AG04450 (cell line): ENCODE measurements around the gene SLC16A4. TPM values are rescaled to one million over a fixed set of nuclear protein-coding genes. Genes with fewer than 3 reads are reported as not detected.
A peak's percentile ranks its signal among the peaks of the same experiment; 100 is the strongest.

Experiments
- CTCF ChIA-PET: fragments of 300-600, 350-600 bp; formaldehyde crosslinking; extraction: SDS; loops from one replicate; lab custom pipeline; 2022; ENCODE audit warnings: antibody characterized with exemption, inconsistent platforms; lab: Charles Lee
- POLR2A ChIA-PET: fragments of 350-600 bp; formaldehyde crosslinking; extraction: SDS; loops from one replicate; lab custom pipeline; 2021; ENCODE audit warnings: antibody characterized with exemption, inconsistent platforms; lab: Yijun Ruan, JAX
- DNase-seq: peaks from one replicate; pipeline ENCODE4 v3.0.0-alpha.2; 2011; ENCODE audit warnings: low read depth, low spot score
- H3K27ac ChIP-seq: one replicate; pipeline ENCODE4 v1.5.1; 2012; ENCODE audit warnings: low read depth, low read length, control low read depth
- H3K27me3 ChIP-seq: one replicate; pipeline ENCODE4 v1.6.0; 2012; ENCODE audit warnings: low read length; ENCODE audit not compliant: control insufficient read depth, insufficient read depth
- H3K4me3 ChIP-seq: 2 replicates; pipeline ENCODE4 v1.5.1; 2011; ENCODE audit warnings: mild to moderate bottlenecking, low read depth, low read length, control low read depth
- H3K9me3 ChIP-seq: 2 replicates; pipeline ENCODE4 v1.5.1; 2012; ENCODE audit warnings: low read length; ENCODE audit not compliant: control insufficient read depth, insufficient read depth
- CTCF ChIP-seq: IDR thresholded peaks from 2 replicates; pipeline ENCODE4 v1.5.1; 2011; ENCODE audit warnings: low read depth, low read length, control low read depth, inconsistent platforms
- polyA plus RNA-seq: library from polyadenylated mRNA; depleted of rRNA; stranded (reverse); fragments of >200 nt; gene quantifications from 2 replicates; pipeline ENCODE4 v1.2.3, GENCODE V29; 2011

Gene SLC16A4
- polyA plus RNA-seq, 1 experiment = 98.8 TPM

GRCh38 chr1:110434946-110435345 lies 44.1 kb upstream of the SLC16A4 start:
- ChIA-PET POLR2A (no interaction called here), CTCF (interaction anchor here (1.5 to 2.0 kb wide), 2 partner anchors 21 to 22 kb away, joined by 4 to 7 read pairs; no protein-coding TSS in a partner anchor)
- Histone ChIP-seq H3K27ac (no peak overlapping the region), H3K27me3 (peaks cover 55% of the 10 kb centered on the region), H3K9me3 (no peaks in the 10 kb centered on the region), H3K4me3 (no peak overlapping the region)
- no peak for DNase-seq
- TF ChIP-seq CTCF = no peak

GRCh38 chr1:110433803-110434202 lies 43.0 kb upstream of the SLC16A4 start:
- Histone ChIP-seq H3K27me3 (peaks cover 51% of the 10 kb centered on the region), H3K4me3 (no peak overlapping the region), H3K27ac (no peak overlapping the region), H3K9me3 (no peaks in the 10 kb centered on the region)
- CTCF ChIA-PET = interaction anchor here (1.3 to 2.0 kb wide), 4 partner anchors 20 to 62 kb away, joined by 4 to 7 read pairs (median 6); no protein-coding TSS in a partner anchor
- POLR2A ChIA-PET = interaction anchor here (0.6 kb wide), 2 partner anchors 34 to 59 kb away, joined by 4 to 6 read pairs; no protein-coding TSS in a partner anchor
- peak; percentile 16; the same call in 1 of the 2 replicates for TF ChIP-seq CTCF
- no peak for DNase-seq

GRCh38 chr1:110433213-110433612 lies 42.4 kb upstream of the SLC16A4 start:
- no peaks in the 10 kb centered on the region for H3K9me3 ChIP-seq
- TF ChIP-seq CTCF = no peak
- CTCF ChIA-PET = interaction anchor here (1.3 to 1.7 kb wide), 2 partner anchors 27 to 63 kb away, joined by 5 to 7 read pairs; no protein-coding TSS in a partner anchor
- POLR2A ChIA-PET = interaction anchor here (0.6 kb wide), 2 partner anchors 34 to 58 kb away, joined by 4 to 6 read pairs; no protein-coding TSS in a partner anchor
- peaks cover 49% of the 10 kb centered on the region for H3K27me3 ChIP-seq
- no peak overlapping the region for H3K27ac ChIP-seq
- no peak overlapping the region for H3K4me3 ChIP-seq
- no peak for DNase-seq

- CTCF ChIA-PET = interaction anchor here (1.5 to 4.4 kb wide), 3 partner anchors 19 to 65 kb away, joined by 12 to 15 read pairs (median 14); no protein-coding TSS in a partner anchor
- POLR2A ChIA-PET = no interaction called here
Measured at GRCh38 chr1:110430901-110431300, 40.1 kb upstream of the SLC16A4 start.

More at GRCh38 chr1:110430901-110431300, 40.1 kb upstream of the SLC16A4 start:
- DNase-seq = no peak
- H3K4me3 ChIP-seq = no peak overlapping the region
- no peaks in the 10 kb centered on the region for H3K9me3 ChIP-seq
- H3K27ac ChIP-seq = no peak overlapping the region
- TF ChIP-seq CTCF = no peak
- H3K27me3 ChIP-seq = peaks cover 44% of the 10 kb centered on the region
